Mesenchymal stem cell (in vitro differentiated cells and primary cell): ENCODE measurements around the gene RAPGEF4.

ENCODE experiments used
- DNase-seq: peaks from one replicate; pipeline ENCODE4 v3.0.0-alpha.2; 2013
- H2AFZ ChIP-seq: one replicate; pipeline ENCODE4 v1.6.1; 2013; ENCODE audit warnings: low read depth, mild to moderate bottlenecking, control low read depth, inconsistent platforms, low read length, moderate library complexity
- H2AK5ac ChIP-seq: 2 replicates; pipeline ENCODE4 v1.6.1; 2013; ENCODE audit warnings: low read length, moderate library complexity, mild to moderate bottlenecking, inconsistent platforms; ENCODE audit not compliant: severe bottlenecking
- H2BK120ac ChIP-seq: one replicate; pipeline ENCODE4 v1.6.1; 2013; ENCODE audit warnings: low read depth, mild to moderate bottlenecking, inconsistent platforms, low read length, moderate library complexity
- H2BK12ac ChIP-seq, 2 experiments: one replicate each; pipeline ENCODE4 v1.6.1; 2013; ENCODE audit warnings: inconsistent platforms in 2 of 2, low read length in 2 of 2, mild to moderate bottlenecking in 2 of 2, moderate library complexity in 2 of 2, control low read depth in 1 of 2
- H2BK15ac ChIP-seq: one replicate; pipeline ENCODE4 v1.6.1; 2013; ENCODE audit warnings: mild to moderate bottlenecking, low read depth, inconsistent platforms; ENCODE audit not compliant: poor library complexity, severe bottlenecking
- H2BK5ac ChIP-seq: 2 replicates; pipeline ENCODE4 v1.6.1; 2013; ENCODE audit warnings: low read depth, mild to moderate bottlenecking, low read length, control low read depth, inconsistent platforms; ENCODE audit not compliant: poor library complexity, severe bottlenecking
- H3K14ac ChIP-seq, 2 experiments: one replicate each; pipeline ENCODE4 v1.6.1; 2013; ENCODE audit warnings: inconsistent platforms in 2 of 2, low read length in 2 of 2, control low read depth in 1 of 2, mild to moderate bottlenecking in 1 of 2, moderate library complexity in 1 of 2
- H3K18ac ChIP-seq, 2 experiments: one replicate each; pipeline ENCODE4 v1.6.1; 2013; ENCODE audit warnings: inconsistent platforms in 2 of 2, low read length in 2 of 2, control low read depth in 1 of 2, low read depth in 1 of 2, mild to moderate bottlenecking in 1 of 2
- H3K23ac ChIP-seq, 2 experiments: one replicate each; pipeline ENCODE4 v1.6.1; 2013; ENCODE audit warnings: inconsistent platforms in 2 of 2, low read length in 2 of 2, mild to moderate bottlenecking in 2 of 2, moderate library complexity in 2 of 2, control low read depth in 1 of 2
- H3K27ac ChIP-seq: 2 replicates; pipeline ENCODE4 v1.5.1; 2013; ENCODE audit warnings: mild to moderate bottlenecking, moderate library complexity, low read length, control low read depth, inconsistent platforms; ENCODE audit not compliant: poor library complexity, severe bottlenecking
- H3K27me3 ChIP-seq, 2 experiments: 2 replicates each; pipeline versions ENCODE4 v1.6.1 to v1.7.0; 2013; ENCODE audit warnings: low read length in 2 of 2, mild to moderate bottlenecking in 2 of 2, moderate library complexity in 2 of 2, control low read depth in 1 of 2, inconsistent platforms in 1 of 2; ENCODE audit not compliant: control insufficient read depth in 1 of 2, insufficient read depth in 1 of 2
- H3K36me3 ChIP-seq, 2 experiments: 2 replicates each; pipeline versions ENCODE4 v1.6.1 to v1.7.0; 2013; ENCODE audit warnings: low read length in 2 of 2, control low read depth in 1 of 2, inconsistent platforms in 1 of 2, low read depth in 1 of 2, mild to moderate bottlenecking in 1 of 2; ENCODE audit not compliant: insufficient read depth in 2 of 2, control insufficient read depth in 1 of 2
- H3K4ac ChIP-seq, 2 experiments: one replicate each; pipeline ENCODE4 v1.6.1; 2013; ENCODE audit warnings: inconsistent platforms in 2 of 2, low read length in 2 of 2, mild to moderate bottlenecking in 2 of 2, moderate library complexity in 2 of 2, control low read depth in 1 of 2, low read depth in 1 of 2
- H3K4me1 ChIP-seq: 2 replicates; pipeline ENCODE4 v1.6.1; 2013; ENCODE audit warnings: low read depth, low read length, control low read depth; ENCODE audit not compliant: control insufficient read depth, insufficient read depth
- H3K4me2 ChIP-seq: 2 replicates; pipeline ENCODE4 v1.6.1; 2013; ENCODE audit warnings: low read length, mild to moderate bottlenecking, inconsistent platforms; ENCODE audit not compliant: poor library complexity, severe bottlenecking
- H3K4me3 ChIP-seq, 2 experiments: 2 replicates each; pipeline versions ENCODE4 v1.5.1 to v1.7.0; 2013; ENCODE audit warnings: low read length in 2 of 2, mild to moderate bottlenecking in 2 of 2, control low read depth in 1 of 2, low read depth in 1 of 2; ENCODE audit not compliant: insufficient read depth in 1 of 2
- H3K79me1 ChIP-seq: replicated peaks from 2 replicates; pipeline ENCODE4 v1.6.1; 2013; ENCODE audit warnings: mild to moderate bottlenecking, control low read depth, low read length, inconsistent platforms; ENCODE audit not compliant: poor library complexity, severe bottlenecking
- H3K9ac ChIP-seq: 2 replicates; pipeline ENCODE4 v1.7.0; 2013; ENCODE audit warnings: mild to moderate bottlenecking, low read length, moderate library complexity
- H3K9me3 ChIP-seq: 2 replicates; pipeline ENCODE4 v1.7.0; 2013; ENCODE audit warnings: mild to moderate bottlenecking, low read length; ENCODE audit not compliant: control insufficient read depth
- H4K8ac ChIP-seq: one replicate; pipeline ENCODE4 v1.6.1; 2013; ENCODE audit warnings: inconsistent platforms, mild to moderate bottlenecking, low read length, moderate library complexity
- H4K91ac ChIP-seq: one replicate; pipeline ENCODE4 v1.6.1; 2013; ENCODE audit warnings: mild to moderate bottlenecking, low read length, inconsistent platforms
- WGBS: methylation state at CpG from one replicate; pipeline ENCODE4 v1.1.7; 2013; ENCODE audit warnings: mixed read lengths; 5-methylcytosine and 5-hydroxymethylcytosine counted together

RAPGEF4 gene

DNA sequence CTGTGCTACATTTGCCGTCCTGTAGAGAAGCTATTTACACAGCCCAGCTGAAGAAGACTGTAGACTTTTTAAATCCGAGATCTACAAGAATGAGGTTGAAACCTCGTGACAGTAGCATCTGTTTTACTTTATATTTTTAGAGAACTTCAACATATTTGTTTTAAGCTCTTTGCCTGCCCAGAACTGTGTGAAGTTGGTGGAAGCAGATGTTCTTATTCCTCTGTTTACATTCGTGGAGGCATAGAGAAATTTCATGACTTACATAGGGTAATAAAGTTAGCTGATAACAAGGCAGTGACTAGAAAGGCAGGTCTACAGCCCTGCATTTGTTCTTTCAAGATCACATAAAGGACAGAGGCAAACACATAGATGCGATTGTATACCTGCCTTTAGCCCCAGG lies 293.0 kb downstream of the RAPGEF4 start:
- H4K8ac ChIP-seq = no peak overlapping the region
- H3K14ac ChIP-seq = no peak overlapping the region
- H2AFZ ChIP-seq = no peak overlapping the region
- no peak overlapping the region for H3K27ac ChIP-seq
- no peak overlapping the region for H3K23ac ChIP-seq
- H3K4me1 ChIP-seq = peaks cover 1% of the 10 kb centered on the region
- DNase-seq = peak; percentile 55
- no peak overlapping the region for H2BK5ac ChIP-seq
- no peak overlapping the region for H3K4me2 ChIP-seq
- H3K9ac ChIP-seq = no peak overlapping the region
- H2AK5ac ChIP-seq = no peak overlapping the region
- H2BK12ac ChIP-seq = peak overlapping the region in 1 of 2 experiments; percentile 57
- peak overlapping the region in 1 of 2 experiments; percentile 65 for H3K18ac ChIP-seq
- H3K4ac ChIP-seq = no peak overlapping the region
- no peak overlapping the region for H2BK15ac ChIP-seq
- H3K79me1 ChIP-seq = peaks cover 1% of the 10 kb centered on the region
- H2BK120ac ChIP-seq = no peak overlapping the region
- H3K4me3 ChIP-seq = no peak overlapping the region
- WGBS = 20% methylated on average over 2 of the region's 5 CpGs
- H3K9me3 ChIP-seq = no peaks in the 10 kb centered on the region
- no peak overlapping the region for H4K91ac ChIP-seq
- no peaks in the 10 kb centered on the region for H3K27me3 ChIP-seq
- H3K36me3 ChIP-seq = no peaks in the 10 kb centered on the region

DNA sequence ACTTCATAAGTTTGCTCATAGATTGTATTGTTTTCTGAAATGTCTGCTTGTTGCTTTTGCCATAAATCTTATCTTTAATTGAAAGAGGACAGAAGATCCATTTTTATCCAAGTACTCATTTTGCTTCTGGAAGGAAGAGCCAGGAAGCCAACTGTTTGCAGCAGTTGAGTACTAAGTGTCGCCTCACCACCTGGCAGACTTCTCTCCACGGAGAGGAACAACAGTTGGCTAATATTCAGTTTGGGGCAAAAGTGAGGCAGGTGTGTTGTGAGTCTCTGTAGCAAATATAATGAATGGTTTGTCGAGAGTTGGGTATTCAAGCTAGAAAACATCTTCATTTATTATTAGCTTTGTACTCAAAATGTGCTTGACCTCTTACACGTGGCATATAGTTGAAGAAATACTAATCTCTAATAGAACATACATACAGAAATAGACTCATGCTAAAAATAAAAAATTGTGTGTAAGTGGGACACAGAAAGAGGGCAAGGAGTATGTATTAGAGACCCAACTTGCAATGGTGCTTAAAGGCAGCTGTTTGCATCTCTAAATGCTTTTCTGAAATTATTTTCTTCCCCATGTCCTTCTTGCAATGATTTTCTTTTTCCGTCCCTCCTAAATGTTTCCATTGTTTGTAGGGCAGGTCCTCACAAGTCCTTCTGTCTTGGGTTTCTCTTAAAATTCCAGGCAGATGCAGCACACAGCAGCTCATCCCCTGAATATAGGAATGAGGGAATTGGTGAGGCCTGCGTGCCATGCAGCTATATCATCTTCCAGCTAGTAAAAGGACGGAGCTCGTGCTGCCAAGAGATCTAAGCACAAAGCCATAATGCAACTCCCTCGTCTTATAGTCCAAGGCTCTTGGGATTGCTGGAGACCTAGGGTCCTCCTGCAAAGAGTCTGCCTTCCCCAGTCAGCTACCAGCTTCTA lies 295.2 kb downstream of the RAPGEF4 start:
- Histone ChIP-seq H2BK120ac (no peak overlapping the region), H3K9me3 (no peaks in the 10 kb centered on the region), H3K18ac (no peak overlapping the region), H4K8ac (no peak overlapping the region), H3K27ac (no peak overlapping the region), H3K14ac (no peak overlapping the region), H3K23ac (peak overlapping the region in 1 of 2 experiments; percentile 26), H3K36me3 (no peaks in the 10 kb centered on the region), H3K4me1 (peaks cover 1% of the 10 kb centered on the region), H3K4me3 (no peak overlapping the region), H4K91ac (no peak overlapping the region), H3K79me1 (peaks cover 1% of the 10 kb centered on the region), H2AK5ac (peak overlapping the region; percentile 31), H3K9ac (no peak overlapping the region), H2BK5ac (no peak overlapping the region), H2BK12ac (no peak overlapping the region), H3K4me2 (no peak overlapping the region), H2AFZ (no peak overlapping the region), H3K4ac (no peak overlapping the region), H3K27me3 (no peaks in the 10 kb centered on the region), H2BK15ac (no peak overlapping the region)
- DNase-seq = no peak
- 90% methylated on average over 6 of the region's 9 CpGs for WGBS

- peaks cover 1% of the 10 kb centered on the region for H3K4me1 ChIP-seq
- no peak overlapping the region for H2BK15ac ChIP-seq
- no peaks in the 10 kb centered on the region for H3K9me3 ChIP-seq
- no peak overlapping the region for H4K91ac ChIP-seq
- H3K4me3 ChIP-seq = no peak overlapping the region
- H3K27me3 ChIP-seq = no peaks in the 10 kb centered on the region
- no peak overlapping the region for H2BK12ac ChIP-seq
- WGBS = 96% methylated on average over 3 of the region's 4 CpGs
- H3K27ac ChIP-seq = no peak overlapping the region
- H3K36me3 ChIP-seq = no peaks in the 10 kb centered on the region
- no peak for DNase-seq
- H3K79me1 ChIP-seq = peaks cover 1% of the 10 kb centered on the region
- no peak overlapping the region for H4K8ac ChIP-seq
- H3K9ac ChIP-seq = no peak overlapping the region
- no peak overlapping the region for H2AFZ ChIP-seq
- no peak overlapping the region for H3K14ac ChIP-seq
- H3K18ac ChIP-seq = peak overlapping the region in 1 of 2 experiments; percentile 14
- H2BK120ac ChIP-seq = no peak overlapping the region
- no peak overlapping the region for H3K4ac ChIP-seq
- no peak overlapping the region for H3K4me2 ChIP-seq
- H3K23ac ChIP-seq = no peak overlapping the region
- H2BK5ac ChIP-seq = no peak overlapping the region
- peak overlapping the region; percentile 53 for H2AK5ac ChIP-seq
Observed at GRCh38 chr2:173032032-173032431, 296.4 kb downstream of the RAPGEF4 start.

DNA sequence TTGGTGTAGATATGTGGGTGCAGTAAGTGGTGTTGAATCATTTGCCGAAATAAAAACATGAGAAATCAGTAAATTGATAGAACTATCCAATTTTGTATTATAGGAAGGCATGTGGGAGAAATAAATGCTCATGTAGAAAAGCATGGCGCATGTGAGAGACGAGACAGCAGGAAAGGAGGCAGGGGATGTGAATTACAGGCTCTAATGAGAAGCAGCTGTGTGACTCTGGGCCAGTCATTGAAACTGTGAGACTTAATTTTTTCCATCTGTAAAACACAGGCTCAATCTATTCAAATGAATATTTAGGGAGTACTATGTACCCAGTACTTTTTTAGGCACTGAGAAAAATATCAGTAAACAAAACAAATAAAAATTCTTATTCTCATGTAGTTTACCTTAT lies 297.4 kb downstream of the RAPGEF4 start:
- peaks cover 1% of the 10 kb centered on the region for H3K4me1 ChIP-seq
- no peak overlapping the region for H2AFZ ChIP-seq
- H3K4ac ChIP-seq = no peak overlapping the region
- H4K8ac ChIP-seq = no peak overlapping the region
- no peaks in the 10 kb centered on the region for H3K27me3 ChIP-seq
- H3K14ac ChIP-seq = no peak overlapping the region
- H3K4me3 ChIP-seq = no peak overlapping the region
- no peak overlapping the region for H2BK12ac ChIP-seq
- DNase-seq = no peak
- no peaks in the 10 kb centered on the region for H3K9me3 ChIP-seq
- H2BK5ac ChIP-seq = no peak overlapping the region
- WGBS = 97% methylated on average over 3 of the region's 3 CpGs
- no peaks in the 10 kb centered on the region for H3K36me3 ChIP-seq
- H3K9ac ChIP-seq = no peak overlapping the region
- peaks cover under 1% of the 10 kb centered on the region for H3K79me1 ChIP-seq
- H2BK120ac ChIP-seq = no peak overlapping the region
- H3K4me2 ChIP-seq = no peak overlapping the region
- no peak overlapping the region for H3K23ac ChIP-seq
- H2AK5ac ChIP-seq = no peak overlapping the region
- H2BK15ac ChIP-seq = no peak overlapping the region
- H3K27ac ChIP-seq = no peak overlapping the region
- H3K18ac ChIP-seq = no peak overlapping the region
- no peak overlapping the region for H4K91ac ChIP-seq
